ENCODE measurements around the gene PHF24.
"Not testable (repeated sequence)": the region's sequence is repeated elsewhere in the genome, so short reads cannot be mapped to it uniquely, and the experiment has no call there.

PHF24 gene

DNA sequence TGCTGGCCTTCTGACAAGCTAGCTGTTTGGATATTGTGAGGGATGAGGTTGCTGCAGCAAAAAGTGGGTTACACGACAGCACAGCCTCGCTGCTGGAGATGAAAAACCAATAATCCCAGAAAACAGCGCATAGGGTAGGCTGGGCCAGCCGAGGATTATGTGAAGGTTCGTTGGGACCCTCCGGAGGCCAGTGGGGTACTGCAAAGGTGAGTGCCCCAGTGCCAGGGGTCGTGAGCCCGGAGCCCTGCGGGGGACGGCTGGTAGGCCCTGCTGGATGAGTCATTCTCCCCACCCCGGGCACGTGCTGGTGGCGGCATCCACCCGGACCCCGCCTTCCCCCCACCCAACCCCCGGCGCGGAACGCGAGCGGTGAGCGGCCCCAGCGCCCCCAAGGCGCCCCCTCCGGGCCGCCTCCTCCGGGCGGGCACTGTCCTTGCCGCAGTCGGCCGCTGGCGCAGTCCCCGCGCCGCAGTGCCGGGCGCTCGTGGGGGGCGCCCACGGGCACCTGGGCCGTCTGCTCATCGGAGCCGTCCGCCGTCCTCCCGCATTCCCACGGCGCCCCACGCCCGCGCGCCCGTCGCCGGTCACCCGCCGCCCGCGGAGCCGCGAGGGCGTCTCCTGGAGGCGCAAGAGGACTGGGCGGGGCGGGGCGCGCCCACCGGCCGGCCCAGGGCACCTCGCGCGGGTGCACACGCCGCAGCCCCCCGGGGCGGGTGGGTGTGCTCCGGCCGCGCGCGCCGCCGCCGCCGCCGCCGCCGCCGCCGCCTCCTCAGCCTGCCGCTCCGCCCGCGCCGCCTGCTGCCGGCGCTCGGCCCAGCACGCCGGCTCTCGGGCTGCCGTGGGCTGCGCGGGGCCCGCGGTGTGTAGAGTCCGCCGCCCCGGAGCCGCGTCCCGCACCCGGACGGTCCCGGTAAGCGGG lies at the start of gene PHF24:
TSS of gene PHF24 (plus strand) at position 794 of the 919 bp plus-strand sequence. CDS start 13,014 bp downstream, outside the sequence.
- DNase-seq (ENCODE audit: low read depth in 1 of 2, low spot score in 1 of 2): no peak

GRCh38 chr9:34927061-34927460 lies 31.0 kb upstream of the PHF24 start:
- DNase-seq (ENCODE audit: low read depth in 1 of 2, low spot score in 1 of 2): no peak

DNA sequence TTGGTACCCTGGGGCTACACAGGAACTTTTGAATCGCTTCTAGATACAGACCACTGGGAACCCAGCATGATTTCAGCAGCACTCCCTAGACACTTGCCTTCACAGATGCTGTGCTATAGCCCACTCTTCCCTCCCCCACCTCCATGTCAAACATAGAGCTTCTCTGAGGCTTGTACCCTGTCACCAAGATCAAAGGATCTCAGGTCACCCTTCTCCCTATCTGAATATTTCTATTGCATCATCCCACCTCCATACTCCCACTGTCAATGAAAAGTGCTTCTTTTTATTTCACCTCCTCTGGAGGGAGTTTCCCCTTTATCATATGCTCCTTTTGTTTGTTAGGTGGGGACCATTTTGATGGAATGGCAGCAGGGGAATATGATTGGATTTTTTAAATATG lies 29.2 kb upstream of the PHF24 start:
- no peak for DNase-seq (ENCODE audit: low read depth in 1 of 2, low spot score in 1 of 2)

GRCh38 chr9:34929506-34930102 lies 28.5 kb upstream of the PHF24 start:
- no peak for DNase-seq (ENCODE audit: low read depth in 1 of 2, low spot score in 1 of 2)

DNA sequence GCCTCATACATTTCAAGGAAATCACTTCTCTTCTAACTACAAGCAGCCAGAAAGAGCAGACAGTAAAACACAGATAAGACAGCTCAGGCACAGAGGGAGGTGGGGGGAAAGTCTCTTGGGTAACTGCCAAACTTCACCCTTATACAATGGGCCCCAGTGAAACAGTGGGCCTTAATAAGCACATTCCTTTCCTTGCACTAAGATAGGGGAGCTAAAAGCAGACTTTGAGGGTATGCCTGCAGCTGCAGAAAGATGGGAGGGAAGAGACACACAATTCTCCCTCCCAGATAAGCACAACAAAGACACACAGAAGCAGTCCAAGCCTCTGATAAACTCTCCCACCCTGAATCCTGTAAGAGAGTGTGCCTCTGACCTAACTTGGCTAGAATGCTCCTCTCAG lies 18.1 kb upstream of the PHF24 start:
- not testable (repeated sequence) for DNase-seq (ENCODE audit: low read depth in 1 of 2, low spot score in 1 of 2)

DNA sequence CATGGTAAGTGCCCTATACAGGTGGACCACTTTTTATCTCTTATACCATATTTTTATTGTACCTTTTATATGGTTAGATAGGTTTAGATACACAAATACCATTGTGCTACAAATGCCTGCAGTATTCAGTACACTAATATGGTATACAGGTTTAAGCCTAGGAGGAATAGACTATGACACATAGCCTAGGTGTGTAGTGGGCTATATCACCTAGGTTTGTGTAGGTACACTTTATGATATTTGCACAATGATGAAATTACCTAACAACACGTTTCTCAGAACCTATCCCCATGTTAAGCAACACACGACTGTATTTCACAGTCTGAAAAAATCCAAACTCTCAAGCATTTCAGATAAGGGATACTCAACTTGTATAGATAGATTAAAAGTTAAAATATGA lies 9.6 kb upstream of the PHF24 start:
- DNase-seq (ENCODE audit: low read depth in 1 of 2, low spot score in 1 of 2): no peak

DNA sequence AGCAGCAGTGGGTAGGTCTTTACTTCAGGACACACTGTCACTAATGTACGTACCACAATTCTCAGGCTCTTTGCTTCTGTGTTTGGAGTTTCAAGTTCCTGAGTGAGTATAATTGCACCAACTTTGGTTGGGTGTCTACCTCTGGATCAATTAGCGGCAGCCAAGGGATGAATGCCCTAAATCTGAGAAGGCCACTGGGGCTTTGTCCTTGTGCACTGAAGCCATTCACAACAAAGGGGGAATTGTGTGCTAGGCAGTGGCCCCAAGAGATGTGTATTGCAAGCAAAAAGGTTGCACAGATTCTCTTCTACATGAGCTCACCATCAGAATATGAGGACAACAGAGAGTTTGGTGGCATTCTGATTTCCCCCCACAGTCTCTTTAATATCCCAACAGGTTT lies 3.9 kb upstream of the PHF24 start:
- no peak for DNase-seq (ENCODE audit: low read depth in 1 of 2, low spot score in 1 of 2)

GRCh38 chr9:34956066-34956465 lies 2.0 kb upstream of the PHF24 start:
- not testable (repeated sequence) for DNase-seq (ENCODE audit: low read depth in 1 of 2, low spot score in 1 of 2)

DNA sequence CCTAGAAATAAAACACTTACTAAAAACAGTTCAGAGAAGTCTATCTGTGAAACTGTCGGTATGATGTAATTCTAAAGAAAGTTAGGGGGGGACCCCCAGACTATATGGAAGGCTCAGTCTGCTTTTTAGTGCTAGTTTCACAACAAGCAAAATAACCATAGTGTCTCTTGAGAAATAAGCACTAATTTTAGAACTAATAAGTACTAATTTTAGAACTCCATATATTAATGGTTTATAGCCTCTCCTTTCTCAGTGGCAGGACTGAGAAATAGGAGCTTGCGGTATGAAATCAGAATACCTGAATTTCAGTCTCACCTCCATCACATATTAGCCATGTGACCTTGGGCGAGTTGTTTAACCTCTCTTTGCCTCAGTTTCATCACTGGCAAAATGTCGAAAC lies 1.4 kb upstream of the PHF24 start:
- no peak for DNase-seq (ENCODE audit: low read depth in 1 of 2, low spot score in 1 of 2)

DNA sequence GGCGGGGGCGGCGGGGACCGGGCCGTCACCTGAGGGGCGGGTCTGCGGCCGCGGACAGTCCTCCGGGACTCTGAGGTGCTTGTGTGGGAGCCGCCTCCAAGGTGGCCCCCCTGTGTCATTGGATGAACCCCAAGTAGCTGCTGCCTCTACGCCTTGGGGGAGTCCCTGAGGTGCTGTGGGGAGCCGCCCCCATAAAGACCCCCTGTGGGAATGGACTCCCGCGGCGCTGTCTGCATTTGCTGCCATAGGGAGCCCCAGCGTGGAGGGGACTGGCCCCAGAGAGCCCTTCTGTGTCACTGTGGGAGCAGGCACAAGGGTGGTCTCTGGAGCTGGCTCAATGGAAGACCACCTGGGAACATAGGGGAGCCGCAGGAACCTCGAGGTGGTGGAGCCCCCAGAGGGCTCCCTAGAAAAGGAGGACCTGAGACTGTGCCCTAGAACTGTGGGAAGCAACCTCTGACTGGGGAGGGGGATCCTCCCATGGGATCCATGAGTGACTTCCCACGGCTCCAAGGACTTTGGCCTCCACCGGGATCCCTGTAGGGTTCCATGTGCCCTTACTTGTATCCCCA lies 412 bp downstream of the PHF24 start:
- no peak for DNase-seq (ENCODE audit: low read depth in 1 of 2, low spot score in 1 of 2)

DNA sequence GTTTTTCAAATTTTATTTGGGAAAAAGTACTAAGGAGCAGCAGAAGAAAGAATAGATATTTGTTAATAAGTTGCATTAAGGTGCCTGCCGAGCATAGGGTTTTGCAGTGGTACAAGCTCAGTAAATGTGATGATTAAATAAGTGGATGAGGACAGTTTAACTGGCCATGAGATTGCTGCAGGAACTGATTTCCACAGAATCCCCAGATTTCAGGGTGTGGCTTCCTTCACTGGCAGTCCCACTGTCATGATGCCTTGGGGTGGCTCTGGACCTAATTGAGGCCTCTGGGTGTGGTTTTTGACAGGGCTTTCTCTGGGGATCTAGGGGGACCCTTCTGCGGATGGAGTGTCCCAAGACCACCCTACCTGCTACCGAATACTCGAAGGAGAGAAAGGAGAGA lies 1.4 kb downstream of the PHF24 start:
- no peak for DNase-seq (ENCODE audit: low read depth in 1 of 2, low spot score in 1 of 2)

- no peak for DNase-seq (ENCODE audit: low read depth in 1 of 2, low spot score in 1 of 2)
These were observed 3.7 kb downstream of the PHF24 start for GRCh38 chr9:34961574-34962490.

- DNase-seq (ENCODE audit: low read depth in 1 of 2, low spot score in 1 of 2): no peak
These were observed 4.5 kb downstream of the PHF24 start for GRCh38 chr9:34962546-34962945.

- no peak for DNase-seq (ENCODE audit: low read depth in 1 of 2, low spot score in 1 of 2)
These were observed 5.5 kb downstream of the PHF24 start for GRCh38 chr9:34963552-34963951.

DNA sequence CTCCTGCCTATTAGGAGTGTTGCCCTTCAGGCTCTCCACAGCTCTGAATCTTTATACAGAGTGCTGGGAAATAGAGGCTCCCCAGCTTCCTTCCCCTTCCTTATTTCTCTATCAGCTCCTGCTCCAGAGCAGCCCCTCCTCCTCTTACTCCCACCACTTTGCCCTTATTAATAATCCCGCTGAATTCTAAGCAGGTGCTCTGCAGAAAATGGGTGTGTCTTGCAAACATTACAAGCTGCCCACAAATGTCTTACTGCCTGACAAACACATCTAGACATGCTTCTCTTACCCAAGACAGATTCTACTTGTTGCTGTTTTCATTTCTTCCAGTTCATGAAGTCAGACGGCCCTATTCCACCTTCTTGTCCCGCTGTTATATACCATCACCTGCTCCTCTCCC lies 6.4 kb downstream of the PHF24 start:
- no peak for DNase-seq (ENCODE audit: low read depth in 1 of 2, low spot score in 1 of 2)

DNA sequence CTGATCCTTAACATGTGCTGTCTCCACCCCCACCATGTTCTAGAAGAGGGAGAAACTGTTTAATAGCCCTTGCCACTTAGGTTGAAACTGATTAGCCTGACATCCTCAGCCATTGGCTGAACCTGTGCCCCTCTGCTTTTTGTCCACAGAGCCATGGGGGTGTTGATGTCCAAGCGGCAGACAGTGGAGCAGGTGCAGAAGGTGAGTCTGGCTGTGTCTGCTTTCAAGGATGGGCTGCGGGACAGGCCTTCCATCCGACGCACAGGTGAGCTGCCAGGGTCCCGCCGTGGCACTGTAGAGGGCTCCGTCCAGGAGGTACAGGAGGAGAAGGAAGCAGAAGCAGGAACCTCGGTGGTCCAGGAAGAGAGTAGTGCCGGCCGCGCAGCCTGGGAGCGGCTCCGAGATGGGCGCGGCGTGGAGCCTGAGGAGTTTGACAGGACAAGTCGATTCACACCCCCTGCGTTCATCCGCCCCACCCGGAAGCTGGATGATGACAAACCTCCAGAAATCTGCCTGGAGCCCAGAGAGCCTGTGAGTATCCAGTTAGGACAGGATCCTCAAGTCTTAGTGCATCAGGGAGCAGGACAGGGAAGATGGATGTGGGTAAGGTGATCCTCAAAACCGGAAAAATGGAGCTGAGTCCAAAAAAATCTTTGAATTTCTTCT lies 13.2 kb downstream of the PHF24 start:
- DNase-seq (ENCODE audit: low read depth in 1 of 2, low spot score in 1 of 2): no peak

DNA sequence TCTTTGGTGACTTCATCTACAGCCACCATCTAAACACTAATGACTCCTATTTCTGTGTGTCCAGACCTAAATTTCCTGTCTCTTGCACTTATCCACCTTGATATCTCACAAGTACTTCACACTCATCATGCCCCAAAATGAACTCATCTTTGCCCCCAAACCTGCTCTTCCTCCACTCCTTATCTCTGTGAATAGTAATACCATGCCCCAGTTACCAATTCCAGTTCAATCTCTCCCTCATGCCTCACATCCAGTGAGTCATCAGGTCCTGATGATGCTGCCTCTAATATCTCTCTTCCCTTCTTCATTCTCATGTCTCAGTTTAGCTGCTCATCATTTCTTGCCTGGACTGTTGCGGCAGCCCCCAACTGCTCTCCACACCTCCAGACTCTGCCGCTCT lies 16.6 kb downstream of the PHF24 start:
- no peak for DNase-seq (ENCODE audit: low read depth in 1 of 2, low spot score in 1 of 2)

DNA sequence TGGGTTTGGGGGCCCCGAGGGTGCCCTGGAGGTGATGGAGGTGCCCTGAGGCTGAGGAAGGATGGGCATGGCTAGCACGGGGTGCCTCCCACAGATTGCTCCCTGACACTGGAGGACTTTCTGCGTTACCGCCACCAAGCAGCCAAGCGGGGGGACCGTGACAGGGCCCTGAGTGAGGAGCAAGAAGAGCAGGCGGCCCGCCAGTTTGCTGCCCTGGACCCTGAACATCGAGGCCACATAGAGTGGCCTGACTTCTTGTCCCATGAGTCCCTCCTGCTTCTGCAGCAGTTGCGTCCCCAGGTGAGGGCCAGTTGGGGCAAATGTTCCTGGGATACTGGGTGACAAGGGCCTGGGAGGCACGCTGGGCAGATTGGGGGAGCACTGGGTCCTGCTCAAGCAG lies 18.4 kb downstream of the PHF24 start:
- DNase-seq (ENCODE audit: low read depth in 1 of 2, low spot score in 1 of 2): no peak

GRCh38 chr9:34976992-34977391 lies 18.9 kb downstream of the PHF24 start:
- DNase-seq (ENCODE audit: low read depth in 1 of 2, low spot score in 1 of 2): no peak

DNA sequence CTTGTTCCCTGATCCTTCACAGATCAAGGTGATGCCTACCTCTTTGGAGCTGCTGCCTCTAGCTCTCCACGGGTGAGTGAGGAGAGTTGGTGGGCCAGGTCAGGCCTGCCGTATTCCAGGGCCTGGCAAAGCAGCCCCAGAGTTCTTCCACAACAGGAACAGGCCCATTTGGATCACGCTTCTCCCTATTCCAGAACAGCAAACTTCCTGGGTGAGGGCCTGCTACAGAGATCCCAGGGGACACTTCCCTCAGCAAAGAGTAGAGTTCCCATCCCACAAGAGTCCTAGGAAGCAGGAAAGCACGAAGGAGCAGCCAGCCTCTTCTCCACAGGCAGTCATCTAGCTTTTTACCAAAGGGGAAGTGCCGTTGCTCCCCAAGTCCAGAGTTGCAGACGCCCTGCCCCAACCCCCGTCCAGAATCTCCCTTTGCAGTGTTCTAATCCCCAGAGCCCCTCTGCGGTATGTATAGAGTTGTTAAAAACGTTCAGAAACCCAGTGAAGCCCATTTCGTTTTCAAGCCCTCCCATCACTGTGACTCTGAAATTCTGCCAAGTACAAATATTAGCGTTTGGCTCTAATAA lies 22.2 kb downstream of the PHF24 start:
- no peak for DNase-seq (ENCODE audit: low read depth in 1 of 2, low spot score in 1 of 2)

Measured in activated CD4-positive, alpha-beta T cell treated with anti-CD3 and anti-CD28 coated beads, Interleukin-2, amount 50 U/mL, for 24 hours (primary cell).